Activated T-helper 9 cell treated with anti-CD3 and anti-CD28 coated beads, Interleukin-2, amount 50 U/mL, for 16 hours (primary cell): ENCODE results near the gene TOMM5.
"Not testable (repeated sequence)": the region's sequence is repeated elsewhere in the genome, so short reads cannot be mapped to it uniquely, and the experiment has no call there.

Experiments used
- DNase-seq: peaks from one replicate; pipeline ENCODE4 v3.0.0-alpha.2; 2020; ENCODE audit warnings: low read depth

The TOMM5 gene

DNA sequence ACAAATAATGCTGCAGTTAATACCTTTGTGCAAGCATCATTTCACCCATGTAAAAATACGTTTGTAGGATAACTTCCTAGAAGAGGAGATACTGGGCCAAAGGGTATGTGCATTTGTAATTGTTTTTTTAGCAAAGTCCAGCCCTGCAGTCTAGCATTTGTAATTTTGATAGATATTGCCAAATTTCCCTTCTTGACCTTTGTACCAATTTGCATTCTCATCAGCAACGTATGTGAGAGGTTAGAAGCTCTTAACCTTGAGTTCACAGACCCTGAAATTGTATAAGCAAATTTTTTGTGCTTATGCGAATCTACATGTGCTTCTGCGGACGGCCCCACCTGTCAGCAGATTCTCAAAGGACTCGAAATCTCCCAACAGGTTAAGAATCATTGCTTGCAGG is 18.6 kb upstream of the TOMM5 start:
- DNase-seq: no peak

DNA sequence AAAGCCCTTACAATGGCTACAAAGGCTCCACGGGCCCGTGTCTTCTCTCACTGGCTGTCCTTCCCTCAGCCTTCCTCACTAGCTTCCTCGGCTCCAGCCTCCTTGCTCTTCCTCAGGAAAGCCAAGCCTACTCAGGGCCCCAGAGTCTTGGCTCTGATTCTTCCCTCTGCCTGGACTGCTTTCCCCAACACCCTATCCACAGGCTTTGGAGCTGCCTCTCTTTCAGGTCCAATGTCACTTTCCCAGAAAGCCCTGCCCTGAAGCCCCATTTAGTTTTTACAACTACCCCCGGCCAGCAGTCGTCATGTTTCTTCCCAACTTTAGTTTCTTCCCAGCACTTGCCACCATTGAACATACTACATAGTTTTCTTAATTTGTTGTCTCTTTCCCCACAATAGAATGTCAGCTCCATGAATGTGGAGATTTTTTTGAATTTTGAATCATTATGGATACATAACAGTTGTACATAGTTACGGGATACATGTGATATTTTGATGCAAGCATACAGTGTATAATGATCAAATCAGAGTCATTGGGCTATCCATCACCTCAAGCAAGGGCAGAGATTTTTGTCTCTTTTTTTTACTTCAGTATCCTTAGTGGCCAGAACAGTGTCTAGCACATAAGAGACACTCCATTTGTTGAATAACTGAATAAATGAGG is 17.5 kb upstream of the TOMM5 start:
- no peak for DNase-seq

DNA sequence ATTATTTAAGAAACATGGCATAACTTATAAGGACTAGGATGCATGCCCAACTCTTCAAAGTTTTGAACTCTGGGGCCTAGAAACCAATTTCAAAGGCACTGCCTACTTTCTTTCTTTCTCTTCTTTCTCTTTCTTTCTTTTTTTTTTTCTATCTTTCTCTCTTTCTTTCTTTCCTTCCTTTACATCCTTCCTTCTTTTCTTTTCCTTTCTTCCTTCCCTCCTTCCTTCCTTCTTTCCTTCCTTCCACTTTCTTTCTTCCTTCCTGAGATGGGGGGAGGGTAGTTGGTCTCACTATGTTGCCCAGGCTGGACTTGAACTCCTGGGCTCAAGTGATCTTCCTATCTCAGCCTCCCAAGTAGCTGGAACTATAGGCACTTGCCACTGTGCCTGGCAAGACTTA is 15.9 kb upstream of the TOMM5 start:
- DNase-seq: no peak

DNA sequence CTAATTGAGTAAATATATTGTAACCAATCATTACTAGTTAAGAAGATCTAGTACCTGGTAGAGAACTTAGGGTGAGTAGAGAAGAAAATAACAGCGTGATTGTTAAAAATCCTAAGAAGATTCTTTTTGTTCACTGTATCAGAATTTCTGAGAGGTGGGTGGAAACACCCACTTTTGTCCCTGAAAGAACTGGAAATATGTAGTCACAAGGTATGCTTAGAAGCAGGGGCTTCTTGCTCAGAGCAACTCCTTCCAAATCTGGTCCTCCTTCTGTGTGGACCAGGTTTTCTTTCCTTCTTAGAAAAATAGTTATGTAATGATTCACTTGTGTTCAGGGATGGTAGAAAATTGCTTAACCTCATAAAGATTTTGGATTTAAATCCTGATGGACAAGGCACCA is 11.9 kb upstream of the TOMM5 start:
- no peak for DNase-seq

- DNase-seq: no peak
These were observed 10.4 kb upstream of the TOMM5 start for GRCh38 chr9:37602817-37603216.

- not testable (repeated sequence) for DNase-seq
These were observed 9.7 kb upstream of the TOMM5 start for GRCh38 chr9:37602061-37602460.

DNA sequence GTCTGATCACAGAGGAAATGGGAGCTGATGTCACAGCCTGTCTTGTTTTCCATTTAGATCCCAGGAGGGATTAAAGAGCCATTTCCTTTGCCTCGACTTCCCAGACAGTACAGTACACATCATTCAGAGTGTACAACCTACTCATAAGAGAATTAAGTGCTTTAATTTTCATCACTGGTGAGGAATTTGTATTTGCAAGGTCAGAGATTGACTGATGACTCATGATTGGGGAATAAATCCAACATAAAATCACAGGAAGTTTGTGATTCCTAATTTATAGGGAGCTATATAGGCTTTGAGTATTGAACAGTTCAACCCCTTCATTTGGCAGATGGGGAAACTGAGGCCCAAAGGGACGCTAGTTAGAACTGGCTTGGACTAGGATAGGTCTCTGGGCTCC is 4.1 kb upstream of the TOMM5 start:
- DNase-seq: no peak

- no peak for DNase-seq
These were observed 1.6 kb upstream of the TOMM5 start for GRCh38 chr9:37593883-37594448.

DNA sequence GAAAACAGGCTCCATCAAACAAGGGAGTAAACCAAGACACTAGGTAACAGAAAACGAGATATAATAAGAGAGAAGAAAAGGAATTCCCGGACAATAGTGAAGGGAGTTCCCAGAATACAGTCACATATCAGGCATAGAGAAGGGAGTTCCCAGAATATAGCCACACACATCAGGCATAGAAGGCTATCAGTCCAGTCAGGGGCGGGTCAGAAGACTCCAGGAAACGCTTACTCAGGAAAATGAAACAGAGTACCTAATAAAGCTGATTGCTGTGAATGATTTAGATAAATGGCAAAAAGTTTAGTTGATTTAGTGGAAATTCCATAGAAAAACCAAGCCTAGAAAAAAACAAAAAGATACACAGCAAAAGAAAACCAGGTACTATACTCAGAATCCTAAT is 4.9 kb downstream of the TOMM5 start:
- no peak for DNase-seq

DNA sequence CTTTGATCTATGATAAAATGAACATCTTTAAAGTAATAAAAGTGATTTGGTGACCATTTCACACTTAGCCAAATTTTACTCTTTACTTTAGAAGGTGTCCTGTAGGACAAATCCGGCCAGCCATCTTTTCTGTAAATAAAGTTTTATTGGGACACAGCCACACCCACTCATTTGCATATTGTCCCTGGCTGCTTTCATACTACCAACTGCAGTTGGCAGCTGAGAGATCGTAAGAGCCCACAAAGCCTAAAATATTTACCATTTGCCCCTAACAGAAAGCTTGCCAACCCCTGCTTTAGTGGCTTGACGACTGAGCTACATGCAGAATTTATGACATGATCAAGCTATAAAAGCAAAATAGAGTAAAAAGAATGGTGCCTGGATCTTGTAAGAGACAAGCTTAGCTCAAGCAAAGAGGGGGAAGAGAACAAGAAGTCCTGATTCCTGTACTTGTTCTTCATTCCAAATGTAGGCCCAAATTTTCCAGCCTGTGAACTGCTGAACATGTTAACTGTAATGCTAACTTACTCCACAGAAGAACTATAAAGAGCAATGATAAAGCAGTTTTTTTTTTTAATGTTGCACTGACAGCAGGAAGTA is 8.8 kb downstream of the TOMM5 start:
- no peak for DNase-seq

- no peak for DNase-seq
These were observed 9.7 kb downstream of the TOMM5 start for GRCh38 chr9:37582548-37583157.

- peak; percentile 22 for DNase-seq
These were observed 16.3 kb downstream of the TOMM5 start, which contains the start of gene FBXO10 for GRCh38 chr9:37575921-37576721. Gene FBXO10, minus strand, starts transcription at chr9:37576380. Its CDS starts 34,612 bp downstream, at chr9:37541768.

DNA sequence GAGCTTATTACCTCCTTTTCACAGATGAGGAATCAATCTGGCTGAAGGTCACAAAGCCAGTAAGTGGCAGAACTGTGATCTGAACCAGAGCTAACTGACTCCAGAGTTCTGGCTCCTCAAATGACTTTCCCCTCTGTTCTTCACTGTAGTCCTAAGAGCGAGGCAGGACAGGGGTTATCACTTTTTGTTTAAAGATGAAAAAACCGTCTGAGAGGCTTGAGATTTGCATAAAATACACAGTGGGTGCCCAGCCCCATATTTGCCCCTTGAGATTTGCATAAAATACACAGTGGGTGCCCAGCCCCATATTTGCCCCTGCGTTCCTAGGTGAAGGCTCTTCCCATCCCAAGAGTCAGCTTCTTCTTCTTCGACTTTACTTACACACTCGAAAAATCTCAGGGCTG is 16.9 kb downstream of the TOMM5 start:
- DNase-seq: no peak

DNA sequence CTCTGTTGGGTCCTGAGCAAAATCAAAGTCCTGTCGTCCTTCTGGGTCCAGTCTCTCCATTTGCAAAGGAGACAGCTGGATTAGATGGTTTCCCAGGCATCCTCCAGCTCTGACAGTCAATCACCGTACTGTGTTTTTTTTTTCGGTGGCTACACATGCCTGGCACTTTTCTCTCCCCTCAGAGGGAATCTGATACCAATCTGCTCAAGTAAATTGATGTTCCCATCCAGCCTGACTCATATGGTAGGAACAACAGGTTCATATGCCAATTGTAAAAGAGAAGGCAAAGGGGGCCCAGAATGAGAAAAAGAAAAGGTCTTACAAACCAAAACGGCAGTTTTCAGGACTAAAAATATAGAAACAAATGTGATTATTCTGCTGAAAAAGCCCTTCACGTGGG is 17.4 kb downstream of the TOMM5 start:
- no peak for DNase-seq

DNA sequence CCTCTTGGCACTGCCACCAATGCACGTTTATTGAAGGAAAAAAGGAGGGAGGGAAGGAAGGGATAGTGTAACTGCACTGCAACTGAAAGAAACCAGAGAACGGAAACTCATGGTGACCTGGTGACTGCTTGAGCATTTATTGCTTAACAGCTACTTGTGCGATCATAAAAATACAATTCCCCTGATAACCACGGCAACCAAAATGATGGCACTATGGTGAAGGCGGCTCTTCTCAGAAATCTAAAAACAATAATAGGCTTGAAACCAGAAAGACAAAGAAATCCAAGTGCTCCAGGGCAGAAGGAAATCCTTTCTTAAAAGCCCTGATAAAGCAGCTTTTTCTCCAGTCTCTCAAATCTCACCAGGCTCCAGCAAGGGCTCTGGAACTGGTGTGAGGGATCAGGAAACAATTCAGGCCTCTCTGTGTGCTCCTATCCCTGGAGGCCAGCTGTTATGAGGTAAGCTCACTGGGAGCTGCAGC is 18.1 kb downstream of the TOMM5 start:
- no peak for DNase-seq

GRCh38 chr9:37571282-37571681 is 21.1 kb downstream of the TOMM5 start:
- no peak for DNase-seq

GRCh38 chr9:37566716-37567115 is 25.7 kb downstream of the TOMM5 start:
- no peak for DNase-seq

GRCh38 chr9:37565661-37566618 is 26.5 kb downstream of the TOMM5 start:
- no peak for DNase-seq

- DNase-seq: no peak
These were observed 27.5 kb downstream of the TOMM5 start for GRCh38 chr9:37564916-37565315.

- DNase-seq: no peak
These were observed 28.4 kb downstream of the TOMM5 start for GRCh38 chr9:37563806-37564513.
